ENCODE measurements around the gene FTSJ1. TPM values are rescaled to one million over a fixed set of nuclear protein-coding genes. Genes with fewer than 3 reads are reported as not detected.

The FTSJ1 gene
- polyA plus RNA-seq, 3 donors: 36.6 to 44.3 (median 40.4) TPM

- no peak for TF ChIP-seq CTCF (IDR thresholded peaks at IDR 0.05)
- H3K27me3 Mint-ChIP-seq (ENCODE audit: low read depth in 3 of 3): peaks cover 0 to 7% (median 0%) of the 10 kb centered on the region in 3 donors
- no peak overlapping the region for H3K4me3 Mint-ChIP-seq
- intact Hi-C loops (cut with micrococcal nuclease): no loop called here
- no CpG with 5 or more reads among the region's 20 CpGs for WGBS (ENCODE audit: insufficient coverage)
- H3K27ac Mint-ChIP-seq: no peak overlapping the region
- Histone ChIP-seq H3K27ac (ENCODE audit: low read depth in 1 of 2, low read length in 2 of 2) (no peak overlapping the region), H3K27me3 (ENCODE audit: control insufficient read depth in 2 of 2, insufficient read depth in 2 of 2, low read length in 2 of 2) (no peaks in the 10 kb centered on the region), H2AFZ (ENCODE audit: insufficient read depth, low read depth, low read length, poor library complexity, severe bottlenecking) (no peak overlapping the region), H3K9ac (ENCODE audit: insufficient read depth, low read length, poor library complexity, severe bottlenecking) (no peak overlapping the region), H3K9me3 (replicated peaks in 1 of 2; ENCODE audit: control insufficient read depth in 1 of 2, insufficient read depth in 1 of 2, low read length in 2 of 2) (no peaks in the 10 kb centered on the region), H3K79me2 (ENCODE audit: insufficient read depth, low read length) (no peaks in the 10 kb centered on the region), H3K36me3 (replicated peaks in 1 of 2; ENCODE audit: control insufficient read depth in 1 of 2, insufficient read depth in 2 of 2, low read length in 2 of 2) (no peaks in the 10 kb centered on the region), H3K4me2 (replicated peaks; ENCODE audit: extremely low read depth, low read length, poor library complexity, severe bottlenecking) (no peak overlapping the region), H3K4me3 (replicated peaks in 1 of 3; ENCODE audit: low read depth in 2 of 3, low read length in 3 of 3) (no peak overlapping the region), H3K4me1 (ENCODE audit: control insufficient read depth in 1 of 2, insufficient read depth in 2 of 2, low read length in 2 of 2) (peaks cover 11 to 12% of the 10 kb centered on the region in 2 donors), H4K20me1 (ENCODE audit: insufficient read depth, low read length) (no peaks in the 10 kb centered on the region)
- H3K4me1 Mint-ChIP-seq: peaks cover 11% of the 10 kb centered on the region
- no peak for DNase-seq
- peaks cover 12 to 24% of the 10 kb centered on the region in 2 donors for H3K36me3 Mint-ChIP-seq
- peaks cover 0 to 9% (median 1%) of the 10 kb centered on the region in 7 donors for H3K9me3 Mint-ChIP-seq
Measured at GRCh38 chrX:48512371-48512935, 36.5 kb downstream of the FTSJ1 start.

- 88% methylated on average over 1 of the region's 4 CpGs for WGBS (ENCODE audit: insufficient coverage)
- intact Hi-C loops (cut with micrococcal nuclease): no loop called here
- Histone ChIP-seq H2AFZ (ENCODE audit: insufficient read depth, low read depth, low read length, poor library complexity, severe bottlenecking) (no peak overlapping the region), H3K27me3 (ENCODE audit: control insufficient read depth in 2 of 2, insufficient read depth in 2 of 2, low read length in 2 of 2) (no peaks in the 10 kb centered on the region), H3K4me3 (replicated peaks in 1 of 3; ENCODE audit: low read depth in 2 of 3, low read length in 3 of 3) (no peak overlapping the region), H3K9me3 (replicated peaks in 1 of 2; ENCODE audit: control insufficient read depth in 1 of 2, insufficient read depth in 1 of 2, low read length in 2 of 2) (no peaks in the 10 kb centered on the region), H3K79me2 (ENCODE audit: insufficient read depth, low read length) (no peaks in the 10 kb centered on the region), H4K20me1 (ENCODE audit: insufficient read depth, low read length) (no peaks in the 10 kb centered on the region), H3K36me3 (replicated peaks in 1 of 2; ENCODE audit: control insufficient read depth in 1 of 2, insufficient read depth in 2 of 2, low read length in 2 of 2) (no peaks in the 10 kb centered on the region), H3K4me2 (replicated peaks; ENCODE audit: extremely low read depth, low read length, poor library complexity, severe bottlenecking) (no peak overlapping the region), H3K27ac (ENCODE audit: low read depth in 1 of 2, low read length in 2 of 2) (no peak overlapping the region), H3K4me1 (ENCODE audit: control insufficient read depth in 1 of 2, insufficient read depth in 2 of 2, low read length in 2 of 2) (peaks cover 6 to 7% of the 10 kb centered on the region in 2 donors), H3K9ac (ENCODE audit: insufficient read depth, low read length, poor library complexity, severe bottlenecking) (no peak overlapping the region)
- no peak overlapping the region for H3K4me3 Mint-ChIP-seq
- H3K36me3 Mint-ChIP-seq: peaks cover 12 to 24% of the 10 kb centered on the region in 2 donors
- DNase-seq: no peak
- H3K27me3 Mint-ChIP-seq (ENCODE audit: low read depth in 3 of 3): peaks cover 0 to 7% (median 0%) of the 10 kb centered on the region in 3 donors
- no peak for TF ChIP-seq CTCF (IDR thresholded peaks at IDR 0.05)
- peaks cover 0 to 6% (median 1%) of the 10 kb centered on the region in 7 donors for H3K9me3 Mint-ChIP-seq
- peaks cover 8% of the 10 kb centered on the region for H3K4me1 Mint-ChIP-seq
- peak overlapping the region in 1 of 7 donors; percentile 65 for H3K27ac Mint-ChIP-seq
Measured at GRCh38 chrX:48513670-48514069, 37.7 kb downstream of the FTSJ1 start.

Measured in CD14-positive monocyte (primary cell).